HepG2 (cell line): ENCODE results near the gene PIP5K1C. TPM values are rescaled to one million over a fixed set of nuclear protein-coding genes. Genes with fewer than 3 reads are reported as not detected.
A peak's percentile ranks its signal among the peaks of the same experiment; 100 is the strongest.

ENCODE experiments used
- CBFB ChIP-seq: sonication (generic); formaldehyde crosslinking; IDR thresholded peaks from 2 replicates; pipeline ENCODE4 v1.4.0; 2020; ENCODE audit warnings: missing genetic modification reagents
- DPF2 ChIP-seq: sonication (generic); formaldehyde crosslinking; IDR thresholded peaks from 2 replicates; pipeline ENCODE4 v1.4.0; 2020; ENCODE audit warnings: mild to moderate bottlenecking, low read depth, missing genetic modification reagents, borderline replicate concordance
- GATAD2A ChIP-seq: IDR thresholded peaks from 2 replicates; pipeline ENCODE4 v1.6.1; 2016
- HCFC1 ChIP-seq: fragments of 150-350 bp; IDR thresholded peaks from 2 replicates; pipeline ENCODE4 v1.6.1; 2014; ENCODE audit warnings: low read depth, low read length
- KDM2A ChIP-seq: sonication (generic); formaldehyde crosslinking; IDR thresholded peaks from 2 replicates; pipeline ENCODE4 v1.4.0; 2020; ENCODE audit warnings: low read depth, missing genetic modification reagents, borderline replicate concordance
- MTF2 ChIP-seq: sonication (generic); formaldehyde crosslinking; IDR thresholded peaks from 2 replicates; pipeline ENCODE4 v1.5.0; 2020; ENCODE audit warnings: missing genetic modification reagents, borderline replicate concordance
- MYC ChIP-seq: sonication (generic); formaldehyde crosslinking; IDR thresholded peaks from 2 replicates; pipeline ENCODE4 v1.9.0; 2021; ENCODE audit warnings: missing genetic modification reagents, borderline replicate concordance
- NFYB ChIP-seq: sonication (generic); formaldehyde crosslinking; IDR thresholded peaks from 2 replicates; pipeline ENCODE4 v1.4.0; 2020; ENCODE audit warnings: missing genetic modification reagents
- SMAD3 ChIP-seq: sonication (generic); formaldehyde crosslinking; IDR thresholded peaks from 2 replicates; pipeline ENCODE4 v1.4.0; 2020; ENCODE audit warnings: missing genetic modification reagents
- ZEB1 ChIP-seq: IDR thresholded peaks from 2 replicates; pipeline ENCODE4 v1.6.1; 2012; ENCODE audit warnings: mild to moderate bottlenecking, low read depth, inconsistent platforms; ENCODE audit not compliant: insufficient replicate concordance
- ZFP1 ChIP-seq: IDR thresholded peaks from 2 replicates; pipeline ENCODE4 v1.6.1; 2016
- ZNF616 ChIP-seq: sonication (generic); formaldehyde crosslinking; IDR thresholded peaks from 2 replicates; pipeline ENCODE4 v1.5.0; 2020; ENCODE audit warnings: low read depth, mild to moderate bottlenecking, missing genetic modification reagents
- ZNF768 ChIP-seq: sonication (generic); formaldehyde crosslinking; IDR thresholded peaks from 2 replicates; pipeline ENCODE4 v1.4.0; 2020; ENCODE audit warnings: missing genetic modification reagents
- ZSCAN21 ChIP-seq: sonication (generic); formaldehyde crosslinking; IDR thresholded peaks from 2 replicates; pipeline ENCODE4 v1.8.0; 2022; ENCODE audit warnings: mild to moderate bottlenecking, missing genetic modification reagents, moderate library complexity, borderline replicate concordance
- polyA plus RNA-seq, 8 experiments: library from polyadenylated mRNA; depleted of rRNA in 3 of 8; stranded (reverse) in 7 of 8; unstranded in 1 of 8; fragments of >200 nt; fragmentation: Illumina TruSeq in 4 of 8; extraction: Trizol in 4 of 8; gene quantifications; 2 replicates each; pipeline versions ENCODE4 v1.2.1 to v1.2.3, GENCODE V29; 2011 to 2016; ENCODE audit warnings: low read depth in 4 of 8, missing spikeins in 1 of 8, mixed read lengths in 1 of 8; ENCODE audit not compliant: insufficient read depth in 1 of 8
- total RNA-seq, 5 experiments: library from RNA; depleted of rRNA; stranded (reverse); fragments of >200 nt; fragmentation: Illumina TruSeq; extraction: Trizol; gene quantifications; 2 replicates each; pipeline ENCODE4 v1.2.3, GENCODE V29; 2016; ENCODE audit warnings: low read depth in 1 of 5
- TF ChIP-seq, protein P1 (sequence below): sonication (generic); formaldehyde crosslinking; IDR thresholded peaks from 2 replicates; pipeline ENCODE4 v1.4.0; 2020; ENCODE audit warnings: missing genetic modification reagents, borderline replicate concordance
- TF ChIP-seq, protein P2 (sequence below): sonication (generic); formaldehyde crosslinking; IDR thresholded peaks from 2 replicates; pipeline ENCODE4 v1.4.0; 2020; ENCODE audit warnings: missing genetic modification reagents, borderline replicate concordance
- TF ChIP-seq, protein P3 (sequence below): sonication (generic); formaldehyde crosslinking; IDR thresholded peaks from 2 replicates; pipeline ENCODE4 v1.4.0; 2020; ENCODE audit warnings: missing genetic modification reagents
- TF ChIP-seq, protein P4 (sequence below): sonication (generic); formaldehyde crosslinking; IDR thresholded peaks from 2 replicates; pipeline ENCODE4 v1.4.0; 2020; ENCODE audit warnings: missing genetic modification reagents
- TF ChIP-seq, protein P5 (sequence below): sonication (generic); formaldehyde crosslinking; IDR thresholded peaks from 2 replicates; pipeline ENCODE4 v1.4.0; 2020; ENCODE audit warnings: mild to moderate bottlenecking, missing genetic modification reagents

PIP5K1C gene
- total and polyA plus RNA-seq, 2 of the 13 experiments (the other 11 are each of a cell fraction or from before 2014, with no cell fraction given), result 3.6 to 4.3 TPM

DNA sequence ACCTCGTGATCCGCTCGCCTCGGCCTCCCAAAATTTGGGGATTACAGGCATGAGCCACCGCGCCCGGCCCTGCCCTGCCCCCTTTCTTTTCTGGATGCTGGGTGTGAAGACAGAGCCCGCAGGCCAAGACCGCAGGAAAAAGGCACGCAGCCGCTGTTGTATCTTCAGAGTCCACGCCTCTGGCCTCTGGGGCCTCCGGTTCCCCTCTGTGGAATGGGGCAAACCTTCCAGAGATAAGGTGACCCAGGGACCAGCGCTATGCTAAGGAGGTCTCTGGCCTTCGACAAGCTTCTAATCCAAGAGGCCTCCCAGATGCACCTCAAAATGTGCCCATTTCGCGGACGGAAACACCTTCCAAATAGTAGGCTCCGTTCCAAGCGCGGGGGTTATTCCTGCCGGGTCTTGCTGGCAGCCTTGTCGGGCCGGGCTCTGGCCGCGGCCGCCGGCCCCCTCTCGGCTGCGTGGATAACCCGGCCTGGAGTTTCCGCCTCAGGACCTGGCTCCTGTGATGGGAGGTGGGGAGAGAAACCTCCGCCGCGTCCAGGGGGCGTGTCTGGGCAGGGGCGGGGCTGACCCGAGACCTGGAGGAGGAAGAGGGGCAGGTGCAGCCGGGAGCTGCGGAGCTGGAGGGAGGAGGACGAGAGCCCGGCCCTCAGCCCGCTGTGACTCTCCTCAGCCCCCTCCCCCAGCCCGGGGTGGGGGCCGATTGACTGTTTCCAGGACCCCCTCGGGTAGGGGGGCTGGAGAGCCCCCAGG, 21.0 kb upstream of the PIP5K1C start (continued):
- TF ChIP-seq, protein P1, sequence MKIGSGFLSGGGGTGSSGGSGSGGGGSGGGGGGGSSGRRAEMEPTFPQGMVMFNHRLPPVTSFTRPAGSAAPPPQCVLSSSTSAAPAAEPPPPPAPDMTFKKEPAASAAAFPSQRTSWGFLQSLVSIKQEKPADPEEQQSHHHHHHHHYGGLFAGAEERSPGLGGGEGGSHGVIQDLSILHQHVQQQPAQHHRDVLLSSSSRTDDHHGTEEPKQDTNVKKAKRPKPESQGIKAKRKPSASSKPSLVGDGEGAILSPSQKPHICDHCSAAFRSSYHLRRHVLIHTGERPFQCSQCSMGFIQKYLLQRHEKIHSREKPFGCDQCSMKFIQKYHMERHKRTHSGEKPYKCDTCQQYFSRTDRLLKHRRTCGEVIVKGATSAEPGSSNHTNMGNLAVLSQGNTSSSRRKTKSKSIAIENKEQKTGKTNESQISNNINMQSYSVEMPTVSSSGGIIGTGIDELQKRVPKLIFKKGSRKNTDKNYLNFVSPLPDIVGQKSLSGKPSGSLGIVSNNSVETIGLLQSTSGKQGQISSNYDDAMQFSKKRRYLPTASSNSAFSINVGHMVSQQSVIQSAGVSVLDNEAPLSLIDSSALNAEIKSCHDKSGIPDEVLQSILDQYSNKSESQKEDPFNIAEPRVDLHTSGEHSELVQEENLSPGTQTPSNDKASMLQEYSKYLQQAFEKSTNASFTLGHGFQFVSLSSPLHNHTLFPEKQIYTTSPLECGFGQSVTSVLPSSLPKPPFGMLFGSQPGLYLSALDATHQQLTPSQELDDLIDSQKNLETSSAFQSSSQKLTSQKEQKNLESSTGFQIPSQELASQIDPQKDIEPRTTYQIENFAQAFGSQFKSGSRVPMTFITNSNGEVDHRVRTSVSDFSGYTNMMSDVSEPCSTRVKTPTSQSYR (CRISPR knock-in tag), result peak; percentile 47; the same call in 1 of the 2 replicates
- TF ChIP-seq SMAD3 (CRISPR knock-in tag) (peak; percentile 24; the same call in 1 of the 2 replicates), ZNF616 (CRISPR knock-in tag) (no peak), GATAD2A (peak; percentile 42), ZEB1 (peak; percentile 37), HCFC1 (no peak), MTF2 (CRISPR knock-in tag) (no peak), ZNF768 (CRISPR knock-in tag) (peak; percentile 80), DPF2 (CRISPR knock-in tag) (no peak), CBFB (CRISPR knock-in tag) (peak; percentile 70), NFYB (0 out of 2 replicates have a peak, but pooled peaks have one; percentile 16), ZFP1 (CRISPR knock-in tag) (no peak), ZSCAN21 (CRISPR knock-in tag) (peak; percentile 53; the same call in 1 of the 2 replicates), KDM2A (CRISPR knock-in tag) (peak; percentile 50; the same call in 1 of the 2 replicates), MYC (peak; percentile 30; the same call in 1 of the 2 replicates)
- TF ChIP-seq, protein P2, sequence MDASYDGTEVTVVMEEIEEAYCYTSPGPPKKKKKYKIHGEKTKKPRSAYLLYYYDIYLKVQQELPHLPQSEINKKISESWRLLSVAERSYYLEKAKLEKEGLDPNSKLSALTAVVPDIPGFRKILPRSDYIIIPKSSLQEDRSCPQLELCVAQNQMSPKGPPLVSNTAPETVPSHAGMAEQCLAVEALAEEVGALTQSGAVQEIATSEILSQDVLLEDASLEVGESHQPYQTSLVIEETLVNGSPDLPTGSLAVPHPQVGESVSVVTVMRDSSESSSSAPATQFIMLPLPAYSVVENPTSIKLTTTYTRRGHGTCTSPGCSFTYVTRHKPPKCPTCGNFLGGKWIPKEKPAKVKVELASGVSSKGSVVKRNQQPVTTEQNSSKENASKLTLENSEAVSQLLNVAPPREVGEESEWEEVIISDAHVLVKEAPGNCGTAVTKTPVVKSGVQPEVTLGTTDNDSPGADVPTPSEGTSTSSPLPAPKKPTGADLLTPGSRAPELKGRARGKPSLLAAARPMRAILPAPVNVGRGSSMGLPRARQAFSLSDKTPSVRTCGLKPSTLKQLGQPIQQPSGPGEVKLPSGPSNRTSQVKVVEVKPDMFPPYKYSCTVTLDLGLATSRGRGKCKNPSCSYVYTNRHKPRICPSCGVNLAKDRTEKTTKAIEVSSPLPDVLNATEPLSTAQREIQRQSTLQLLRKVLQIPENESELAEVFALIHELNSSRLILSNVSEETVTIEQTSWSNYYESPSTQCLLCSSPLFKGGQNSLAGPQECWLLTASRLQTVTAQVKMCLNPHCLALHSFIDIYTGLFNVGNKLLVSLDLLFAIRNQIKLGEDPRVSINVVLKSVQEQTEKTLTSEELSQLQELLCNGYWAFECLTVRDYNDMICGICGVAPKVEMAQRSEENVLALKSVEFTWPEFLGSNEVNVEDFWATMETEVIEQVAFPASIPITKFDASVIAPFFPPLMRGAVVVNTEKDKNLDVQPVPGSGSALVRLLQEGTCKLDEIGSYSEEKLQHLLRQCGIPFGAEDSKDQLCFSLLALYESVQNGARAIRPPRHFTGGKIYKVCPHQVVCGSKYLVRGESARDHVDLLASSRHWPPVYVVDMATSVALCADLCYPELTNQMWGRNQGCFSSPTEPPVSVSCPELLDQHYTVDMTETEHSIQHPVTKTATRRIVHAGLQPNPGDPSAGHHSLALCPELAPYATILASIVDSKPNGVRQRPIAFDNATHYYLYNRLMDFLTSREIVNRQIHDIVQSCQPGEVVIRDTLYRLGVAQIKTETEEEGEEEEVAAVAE (CRISPR knock-in tag), result 0 out of 2 replicates have a peak, but pooled peaks have one; percentile 23
- TF ChIP-seq, protein P3, sequence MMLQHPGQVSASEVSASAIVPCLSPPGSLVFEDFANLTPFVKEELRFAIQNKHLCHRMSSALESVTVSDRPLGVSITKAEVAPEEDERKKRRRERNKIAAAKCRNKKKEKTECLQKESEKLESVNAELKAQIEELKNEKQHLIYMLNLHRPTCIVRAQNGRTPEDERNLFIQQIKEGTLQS (CRISPR knock-in tag), result no peak
- TF ChIP-seq, protein P4, sequence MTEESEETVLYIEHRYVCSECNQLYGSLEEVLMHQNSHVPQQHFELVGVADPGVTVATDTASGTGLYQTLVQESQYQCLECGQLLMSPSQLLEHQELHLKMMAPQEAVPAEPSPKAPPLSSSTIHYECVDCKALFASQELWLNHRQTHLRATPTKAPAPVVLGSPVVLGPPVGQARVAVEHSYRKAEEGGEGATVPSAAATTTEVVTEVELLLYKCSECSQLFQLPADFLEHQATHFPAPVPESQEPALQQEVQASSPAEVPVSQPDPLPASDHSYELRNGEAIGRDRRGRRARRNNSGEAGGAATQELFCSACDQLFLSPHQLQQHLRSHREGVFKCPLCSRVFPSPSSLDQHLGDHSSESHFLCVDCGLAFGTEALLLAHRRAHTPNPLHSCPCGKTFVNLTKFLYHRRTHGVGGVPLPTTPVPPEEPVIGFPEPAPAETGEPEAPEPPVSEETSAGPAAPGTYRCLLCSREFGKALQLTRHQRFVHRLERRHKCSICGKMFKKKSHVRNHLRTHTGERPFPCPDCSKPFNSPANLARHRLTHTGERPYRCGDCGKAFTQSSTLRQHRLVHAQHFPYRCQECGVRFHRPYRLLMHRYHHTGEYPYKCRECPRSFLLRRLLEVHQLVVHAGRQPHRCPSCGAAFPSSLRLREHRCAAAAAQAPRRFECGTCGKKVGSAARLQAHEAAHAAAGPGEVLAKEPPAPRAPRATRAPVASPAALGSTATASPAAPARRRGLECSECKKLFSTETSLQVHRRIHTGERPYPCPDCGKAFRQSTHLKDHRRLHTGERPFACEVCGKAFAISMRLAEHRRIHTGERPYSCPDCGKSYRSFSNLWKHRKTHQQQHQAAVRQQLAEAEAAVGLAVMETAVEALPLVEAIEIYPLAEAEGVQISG, result peak; percentile 66
- TF ChIP-seq, protein P5, sequence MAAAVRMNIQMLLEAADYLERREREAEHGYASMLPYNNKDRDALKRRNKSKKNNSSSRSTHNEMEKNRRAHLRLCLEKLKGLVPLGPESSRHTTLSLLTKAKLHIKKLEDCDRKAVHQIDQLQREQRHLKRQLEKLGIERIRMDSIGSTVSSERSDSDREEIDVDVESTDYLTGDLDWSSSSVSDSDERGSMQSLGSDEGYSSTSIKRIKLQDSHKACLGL (CRISPR knock-in tag), result no peak
